ENCODE data around the gene BABAM2. TPM values are rescaled to one million over a fixed set of nuclear protein-coding genes. Genes with fewer than 3 reads are reported as not detected.
"Not testable (repeated sequence)": the region's sequence is repeated elsewhere in the genome, so short reads cannot be mapped to it uniquely, and the experiment has no call there.

BABAM2 gene
- total RNA-seq, 2 donors from 2014 or later = 46.8 to 59.7 TPM

GRCh38 chr2:28333606-28334526 is 443.3 kb downstream of the BABAM2 start:
- no peak for DNase-seq
- intact Hi-C loops (cut with DNase I) = loop anchor here in 1 of 2 donors (2.0 kb wide), 1 partner anchor 57 kb away; no protein-coding TSS in a partner anchor
- peak; percentile 82 to 83 for ATAC-seq

GRCh38 chr2:28334527-28334894 is 444.0 kb downstream of the BABAM2 start:
- peak; percentile 34 to 58 for ATAC-seq
- intact Hi-C loops (cut with DNase I) = loop anchor here in 1 of 2 donors (2.0 kb wide), 1 partner anchor 56 kb away; no protein-coding TSS in a partner anchor
- no peak for DNase-seq

GRCh38 chr2:28335265-28335664 is 444.7 kb downstream of the BABAM2 start:
- not testable (repeated sequence) for DNase-seq, ATAC-seq
- intact Hi-C loops (cut with DNase I) = loop anchor here in 1 of 2 donors (2.0 kb wide), 1 partner anchor 56 kb away; no protein-coding TSS in a partner anchor

DNA sequence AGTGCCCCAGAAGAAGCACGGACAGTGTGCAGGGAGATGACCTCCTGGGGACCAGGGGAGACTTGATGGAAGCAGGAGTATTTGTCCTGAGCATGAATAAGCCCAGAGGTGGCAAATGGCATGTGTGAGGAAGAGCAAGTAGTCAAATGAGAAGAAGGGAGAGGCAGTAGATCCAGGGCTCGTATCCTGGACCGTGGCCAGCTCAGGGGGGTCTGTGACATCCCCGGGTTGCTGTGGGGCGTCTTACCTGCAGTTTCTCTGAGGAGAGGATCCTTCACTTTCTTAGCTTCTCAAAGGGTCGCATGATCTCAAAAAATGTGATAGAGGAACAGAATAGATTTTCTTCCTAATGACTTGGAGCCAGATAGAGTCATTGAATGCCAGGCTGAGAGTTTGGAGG is 445.1 kb downstream of the BABAM2 start:
- intact Hi-C loops (cut with DNase I) = loop anchor here in 1 of 2 donors (2.0 kb wide), 1 partner anchor 55 kb away; no protein-coding TSS in a partner anchor
- ATAC-seq (no peak), DNase-seq (no peak)

- DNase-seq (no peak), ATAC-seq (no peak)
- intact Hi-C loops (cut with DNase I) = no loop called here
These were observed 445.9 kb downstream of the BABAM2 start for GRCh38 chr2:28336264-28336980.

GRCh38 chr2:28336982-28337627 is 446.6 kb downstream of the BABAM2 start:
- ATAC-seq (no peak), DNase-seq (no peak)

DNA sequence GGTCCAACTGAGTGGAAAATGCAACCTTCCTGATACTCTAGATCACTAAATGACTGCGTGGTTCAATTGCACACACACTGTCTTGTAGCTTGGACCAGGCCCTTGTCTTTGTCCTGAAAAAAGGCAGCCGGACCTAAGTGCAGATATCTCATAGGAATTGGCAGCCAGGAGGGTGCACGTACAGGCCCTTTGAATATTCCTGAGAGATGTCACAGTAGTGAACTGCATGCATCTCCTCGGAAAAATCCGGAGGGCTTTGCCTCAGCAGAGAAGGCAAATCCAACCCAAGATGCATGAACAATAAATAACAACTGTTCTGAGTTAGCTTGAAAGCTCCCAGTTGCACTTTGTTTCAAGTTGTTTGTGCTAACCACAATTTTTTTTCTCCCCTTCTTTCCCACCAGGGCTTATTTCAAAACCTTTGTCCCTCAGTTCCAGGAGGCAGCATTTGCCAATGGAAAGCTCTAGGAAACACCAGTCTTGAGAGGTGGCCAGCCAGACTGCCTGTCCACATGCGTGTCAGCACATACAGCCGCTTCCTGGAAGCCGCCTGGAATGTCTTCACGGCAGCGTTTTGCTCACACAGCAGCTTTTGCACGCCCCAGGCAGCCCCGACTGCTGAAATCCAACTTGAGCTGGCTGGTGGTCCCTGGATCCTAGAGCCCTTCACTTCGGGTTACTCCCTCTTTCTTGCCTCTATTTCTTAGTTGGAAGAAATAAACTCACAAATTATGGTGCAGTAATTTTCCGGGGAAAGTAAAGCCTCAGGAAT is 447.7 kb downstream of the BABAM2 start:
- intact Hi-C loops (cut with DNase I) = no loop called here
- peak; percentile 52 to 67 for ATAC-seq
- peak; percentile 86 for DNase-seq

More at GRCh38 chr2:28336982-28337627, 446.6 kb downstream of the BABAM2 start:
- intact Hi-C loops (cut with DNase I) = no loop called here

GRCh38 chr2:28338831-28339321 is 448.3 kb downstream of the BABAM2 start:
- peak in 1 of 2 donors; percentile 5 for ATAC-seq
- no peak for DNase-seq
- intact Hi-C loops (cut with DNase I) = no loop called here

GRCh38 chr2:28339516-28340175 is 449.1 kb downstream of the BABAM2 start:
- no peak for DNase-seq

GRCh38 chr2:28340312-28341202 is 450.0 kb downstream of the BABAM2 start:
- intact Hi-C loops (cut with DNase I) = no loop called here
- ATAC-seq (no peak), DNase-seq (no peak)

More at GRCh38 chr2:28339516-28340175, 449.1 kb downstream of the BABAM2 start:
- ATAC-seq = no peak
- intact Hi-C loops (cut with DNase I) = no loop called here

DNA sequence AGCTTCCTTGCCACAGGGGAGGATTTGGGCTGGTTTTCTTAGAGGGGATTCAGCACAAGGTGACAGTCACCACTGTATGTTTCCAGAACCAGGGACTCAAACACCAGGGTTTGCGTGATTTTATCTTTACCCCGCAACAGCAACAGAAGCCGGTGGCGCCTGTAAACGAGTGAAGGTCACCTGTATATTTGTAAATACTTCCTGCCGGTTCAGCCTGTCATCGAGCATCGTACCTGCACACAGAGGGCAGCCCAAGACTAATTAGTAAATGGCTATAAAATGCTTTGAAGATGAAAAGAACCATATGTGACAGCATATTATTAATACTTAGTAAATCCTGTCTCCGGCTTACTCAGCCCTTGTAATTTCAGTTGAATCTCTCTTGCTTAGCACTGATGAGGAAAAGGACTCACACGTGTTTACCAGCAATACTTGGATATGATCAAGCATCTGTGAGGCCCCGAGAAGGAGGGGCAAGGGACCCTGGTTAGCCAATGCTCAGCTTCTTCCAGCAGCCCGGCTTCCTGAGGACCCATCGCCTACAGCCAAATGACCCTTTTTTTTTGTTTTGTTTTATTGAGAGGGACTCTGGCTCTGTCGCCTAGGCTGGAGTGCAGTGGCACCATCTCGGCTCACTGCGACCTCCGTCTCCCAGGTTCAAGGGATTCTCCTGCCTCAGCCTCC is 450.8 kb downstream of the BABAM2 start:
- intact Hi-C loops (cut with DNase I) = no loop called here
- DNase-seq = no peak
- no peak for ATAC-seq

- ATAC-seq (peak; percentile 58 to 73), DNase-seq (peak; percentile 87)
- intact Hi-C loops (cut with DNase I) = no loop called here
These were observed 451.8 kb downstream of the BABAM2 start for GRCh38 chr2:28342081-28342967.

DNA sequence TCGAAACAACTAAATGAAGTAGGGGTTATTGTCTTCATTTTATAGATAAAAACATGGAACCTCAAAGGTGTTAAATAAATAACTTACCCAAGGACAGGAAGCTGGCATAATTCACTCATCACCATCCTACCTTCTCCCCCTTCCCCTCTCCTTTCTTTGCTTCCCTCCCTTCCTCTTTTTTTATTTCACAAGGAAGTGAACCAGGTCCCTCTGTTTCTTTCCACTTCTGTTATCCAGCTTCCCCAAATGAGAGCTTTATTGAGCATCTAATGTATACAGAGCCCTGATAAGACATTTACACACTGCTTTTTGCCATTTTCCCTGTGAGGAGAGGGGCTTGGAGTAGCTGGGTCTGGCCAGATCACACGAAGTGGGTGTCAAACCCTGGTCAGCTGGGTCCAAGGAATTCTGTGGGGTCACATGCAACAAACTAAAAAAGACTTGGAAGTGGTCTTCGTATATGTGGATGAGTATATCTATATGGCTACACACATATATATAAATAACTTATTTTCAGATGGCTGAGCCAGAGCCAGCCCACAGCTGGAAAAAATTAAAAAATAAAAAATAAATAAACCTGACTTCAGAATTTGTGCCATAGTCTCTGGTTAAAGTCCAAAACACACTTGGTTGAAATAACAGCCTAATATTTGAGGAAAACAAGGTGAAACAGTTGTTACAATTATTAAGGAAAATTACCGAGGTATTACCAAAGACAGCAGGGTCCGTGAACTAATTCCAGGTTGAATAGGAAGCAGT is 452.8 kb downstream of the BABAM2 start:
- ATAC-seq (no peak), DNase-seq (no peak)
- intact Hi-C loops (cut with DNase I) = no loop called here

GRCh38 chr2:28343971-28344715 is 453.6 kb downstream of the BABAM2 start:
- intact Hi-C loops (cut with DNase I) = no loop called here
- ATAC-seq = no peak
- no peak for DNase-seq
